Measurements from ENCODE around the gene LGALS3BP.

LGALS3BP gene

GRCh38 chr17:79005063-79005861 is 25.5 kb upstream of the LGALS3BP start:
- DNase-seq (ENCODE audit: low read depth, low spot score) = no peak
- Histone ChIP-seq H3K4me1 (ENCODE audit: control insufficient read depth, insufficient read depth, low read length) (peaks cover 2% of the 10 kb centered on the region; the same call in 1 of the 2 replicates), H3K9me3 (ENCODE audit: control insufficient read depth, insufficient read depth, low read length) (no peaks in the 10 kb centered on the region), H3K27me3 (ENCODE audit: control insufficient read depth, insufficient read depth, low read length) (peaks cover 32% of the 10 kb centered on the region), H3K27ac (ENCODE audit: low read length) (no peak overlapping the region), H3K4me3 (ENCODE audit: low read length) (no peak overlapping the region), H3K36me3 (ENCODE audit: control insufficient read depth, insufficient read depth, low read length) (0 out of 2 replicates have a peak, but pooled peaks cover 2% of the 10 kb centered on the region)
- WGBS (ENCODE audit: insufficient coverage, insufficient read length) = 100% methylated on average over 2 of the region's 12 CpGs

- 0 out of 2 replicates have a peak, but pooled peaks cover 2% of the 10 kb centered on the region for H3K36me3 ChIP-seq (ENCODE audit: control insufficient read depth, insufficient read depth, low read length)
- WGBS (ENCODE audit: insufficient coverage, insufficient read length) = 100% methylated on average over 1 of the region's 3 CpGs
- no peaks in the 10 kb centered on the region for H3K9me3 ChIP-seq (ENCODE audit: control insufficient read depth, insufficient read depth, low read length)
- no peak overlapping the region for H3K27ac ChIP-seq (ENCODE audit: low read length)
- 0 out of 2 replicates have a peak, but pooled peaks cover 2% of the 10 kb centered on the region for H3K4me1 ChIP-seq (ENCODE audit: control insufficient read depth, insufficient read depth, low read length)
- no peak for DNase-seq (ENCODE audit: low read depth, low spot score)
- no peak overlapping the region for H3K4me3 ChIP-seq (ENCODE audit: low read length)
- peaks cover 32% of the 10 kb centered on the region for H3K27me3 ChIP-seq (ENCODE audit: control insufficient read depth, insufficient read depth, low read length)
These were observed 24.1 kb upstream of the LGALS3BP start for GRCh38 chr17:79003661-79004411.

- Histone ChIP-seq H3K27ac (ENCODE audit: low read length) (no peak overlapping the region), H3K27me3 (ENCODE audit: control insufficient read depth, insufficient read depth, low read length) (peaks cover 29% of the 10 kb centered on the region), H3K9me3 (ENCODE audit: control insufficient read depth, insufficient read depth, low read length) (no peaks in the 10 kb centered on the region), H3K4me1 (ENCODE audit: control insufficient read depth, insufficient read depth, low read length) (no peaks in the 10 kb centered on the region), H3K4me3 (ENCODE audit: low read length) (no peak overlapping the region), H3K36me3 (ENCODE audit: control insufficient read depth, insufficient read depth, low read length) (0 out of 2 replicates have a peak, but pooled peaks cover 2% of the 10 kb centered on the region)
- no CpG with 5 or more reads among the region's 20 CpGs for WGBS (ENCODE audit: insufficient coverage, insufficient read length)
- DNase-seq (ENCODE audit: low read depth, low spot score) = no peak
These were observed 23.3 kb upstream of the LGALS3BP start for GRCh38 chr17:79002796-79003593.

GRCh38 chr17:79002291-79002690 is 22.6 kb upstream of the LGALS3BP start:
- peaks cover 2% of the 10 kb centered on the region; the same call in 1 of the 2 replicates for H3K36me3 ChIP-seq (ENCODE audit: control insufficient read depth, insufficient read depth, low read length)
- H3K9me3 ChIP-seq (ENCODE audit: control insufficient read depth, insufficient read depth, low read length) = no peaks in the 10 kb centered on the region
- no peaks in the 10 kb centered on the region for H3K4me1 ChIP-seq (ENCODE audit: control insufficient read depth, insufficient read depth, low read length)
- DNase-seq (ENCODE audit: low read depth, low spot score) = no peak
- H3K27me3 ChIP-seq (ENCODE audit: control insufficient read depth, insufficient read depth, low read length) = peaks cover 27% of the 10 kb centered on the region
- no peak overlapping the region for H3K4me3 ChIP-seq (ENCODE audit: low read length)
- no peak overlapping the region for H3K27ac ChIP-seq (ENCODE audit: low read length)
- WGBS (ENCODE audit: insufficient coverage, insufficient read length) = no CpG with 5 or more reads among the region's 14 CpGs

- H3K4me1 ChIP-seq (ENCODE audit: control insufficient read depth, insufficient read depth, low read length) = no peaks in the 10 kb centered on the region
- WGBS (ENCODE audit: insufficient coverage, insufficient read length) = no CpG with 5 or more reads among the region's 19 CpGs
- peaks cover 9% of the 10 kb centered on the region for H3K36me3 ChIP-seq (ENCODE audit: control insufficient read depth, insufficient read depth, low read length)
- no peak overlapping the region for H3K27ac ChIP-seq (ENCODE audit: low read length)
- peaks cover 26% of the 10 kb centered on the region for H3K27me3 ChIP-seq (ENCODE audit: control insufficient read depth, insufficient read depth, low read length)
- no peaks in the 10 kb centered on the region for H3K9me3 ChIP-seq (ENCODE audit: control insufficient read depth, insufficient read depth, low read length)
- DNase-seq (ENCODE audit: low read depth, low spot score) = no peak
- H3K4me3 ChIP-seq (ENCODE audit: low read length) = no peak overlapping the region
These were observed 21.7 kb upstream of the LGALS3BP start for GRCh38 chr17:79001190-79002020.

- peaks cover 19% of the 10 kb centered on the region for H3K27me3 ChIP-seq (ENCODE audit: control insufficient read depth, insufficient read depth, low read length)
- WGBS (ENCODE audit: insufficient coverage, insufficient read length) = no CpG with 5 or more reads among the region's 25 CpGs
- no peak for DNase-seq (ENCODE audit: low read depth, low spot score)
- no peaks in the 10 kb centered on the region for H3K4me1 ChIP-seq (ENCODE audit: control insufficient read depth, insufficient read depth, low read length)
- H3K27ac ChIP-seq (ENCODE audit: low read length) = no peak overlapping the region
- no peaks in the 10 kb centered on the region for H3K9me3 ChIP-seq (ENCODE audit: control insufficient read depth, insufficient read depth, low read length)
- H3K4me3 ChIP-seq (ENCODE audit: low read length) = no peak overlapping the region
- peaks cover 7% of the 10 kb centered on the region for H3K36me3 ChIP-seq (ENCODE audit: control insufficient read depth, insufficient read depth, low read length)
These were observed 20.9 kb upstream of the LGALS3BP start for GRCh38 chr17:79000396-79001189.

GRCh38 chr17:78999947-79000395 is 20.2 kb upstream of the LGALS3BP start:
- H3K4me1 ChIP-seq (ENCODE audit: control insufficient read depth, insufficient read depth, low read length) = no peaks in the 10 kb centered on the region
- no CpG with 5 or more reads among the region's 12 CpGs for WGBS (ENCODE audit: insufficient coverage, insufficient read length)
- peaks cover 7% of the 10 kb centered on the region for H3K36me3 ChIP-seq (ENCODE audit: control insufficient read depth, insufficient read depth, low read length)
- no peak for DNase-seq (ENCODE audit: low read depth, low spot score)
- H3K9me3 ChIP-seq (ENCODE audit: control insufficient read depth, insufficient read depth, low read length) = no peaks in the 10 kb centered on the region
- H3K4me3 ChIP-seq (ENCODE audit: low read length) = no peak overlapping the region
- H3K27me3 ChIP-seq (ENCODE audit: control insufficient read depth, insufficient read depth, low read length) = peaks cover 19% of the 10 kb centered on the region
- H3K27ac ChIP-seq (ENCODE audit: low read length) = no peak overlapping the region

- Histone ChIP-seq H3K4me1 (ENCODE audit: control insufficient read depth, insufficient read depth, low read length) (no peaks in the 10 kb centered on the region), H3K36me3 (ENCODE audit: control insufficient read depth, insufficient read depth, low read length) (peaks cover 7% of the 10 kb centered on the region)
- WGBS (ENCODE audit: insufficient coverage, insufficient read length) = no CpG with 5 or more reads among the region's 17 CpGs
These were observed 19.5 kb upstream of the LGALS3BP start for GRCh38 chr17:78999056-78999768.

More at GRCh38 chr17:78999056-78999768, 19.5 kb upstream of the LGALS3BP start:
- DNase-seq (ENCODE audit: low read depth, low spot score) = no peak
- Histone ChIP-seq H3K27me3 (ENCODE audit: control insufficient read depth, insufficient read depth, low read length) (peaks cover 19% of the 10 kb centered on the region), H3K4me3 (ENCODE audit: low read length) (no peak overlapping the region), H3K27ac (ENCODE audit: low read length) (no peak overlapping the region), H3K9me3 (ENCODE audit: control insufficient read depth, insufficient read depth, low read length) (no peaks in the 10 kb centered on the region)

Measured in iPS DF 6.9 (cell line).